ENCODE data around the gene CDK14. TPM values are rescaled to one million over a fixed set of nuclear protein-coding genes. Genes with fewer than 3 reads are reported as not detected.

CDK14 gene
- total RNA-seq, 4 donors from 2014 or later: 3.5 to 5.1 (median 3.9) TPM

GRCh38 chr7:91064052-91064451, 467.9 kb downstream of the CDK14 start:
- Histone ChIP-seq H3K27ac (no peak overlapping the region), H3K4me1 (no peaks in the 10 kb centered on the region), H3K36me3 (no peaks in the 10 kb centered on the region), H3K9me3 (no peaks in the 10 kb centered on the region), H3K4me3 (no peak overlapping the region), H3K27me3 (no peaks in the 10 kb centered on the region)
- DNase-seq (ENCODE audit: low spot score in 2 of 2): no peak
- TF ChIP-seq POLR2AphosphoS5 (IDR thresholded peaks at IDR 0.05) (no peak), POLR2A (IDR thresholded peaks at IDR 0.05) (no peak), CTCF (IDR thresholded peaks at IDR 0.05) (no peak), EP300 (IDR thresholded peaks at IDR 0.05) (no peak)
- 72% methylated on average over 2 of the region's 2 CpGs for WGBS

GRCh38 chr7:91064938-91065337, 468.8 kb downstream of the CDK14 start:
- no peaks in the 10 kb centered on the region for H3K27me3 ChIP-seq
- no peaks in the 10 kb centered on the region for H3K4me1 ChIP-seq
- H3K27ac ChIP-seq: no peak overlapping the region
- no peaks in the 10 kb centered on the region for H3K9me3 ChIP-seq
- no peak overlapping the region for H3K4me3 ChIP-seq
- no peak for DNase-seq (ENCODE audit: low spot score in 2 of 2)
- no peak for TF ChIP-seq POLR2AphosphoS5 (IDR thresholded peaks at IDR 0.05)
- no peak for TF ChIP-seq CTCF (IDR thresholded peaks at IDR 0.05)
- no peak for TF ChIP-seq EP300 (IDR thresholded peaks at IDR 0.05)
- no peak for TF ChIP-seq POLR2A (IDR thresholded peaks at IDR 0.05)
- no peaks in the 10 kb centered on the region for H3K36me3 ChIP-seq
- WGBS: 81% methylated on average over 2 of the region's 2 CpGs

DNA sequence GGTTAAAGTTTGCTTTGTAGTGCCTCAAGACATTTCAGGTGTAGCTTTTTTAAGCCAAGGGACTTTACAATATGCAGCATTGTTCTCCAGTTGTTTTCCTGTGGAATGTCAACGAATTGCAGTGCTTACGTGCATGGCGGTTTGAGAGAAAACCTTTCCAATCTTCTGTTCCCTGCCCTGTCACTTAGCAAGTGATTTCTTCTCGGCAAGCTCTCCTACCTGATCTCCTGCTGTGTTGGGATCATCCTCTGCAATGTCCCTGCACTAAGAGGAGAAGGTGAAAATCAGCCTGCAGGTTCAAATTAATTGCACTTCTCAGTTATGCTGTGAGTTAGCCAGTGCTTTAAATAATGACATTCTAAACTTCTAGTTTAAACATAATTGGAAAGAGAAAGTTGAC, 470.5 kb downstream of the CDK14 start:
- Histone ChIP-seq H3K4me3 (no peak overlapping the region), H3K27me3 (no peaks in the 10 kb centered on the region), H3K9me3 (no peaks in the 10 kb centered on the region), H3K27ac (no peak overlapping the region), H3K36me3 (no peaks in the 10 kb centered on the region), H3K4me1 (no peaks in the 10 kb centered on the region)
- WGBS: 64% methylated on average over 4 of the region's 4 CpGs
- no peak for TF ChIP-seq POLR2A (IDR thresholded peaks at IDR 0.05)
- no peak for TF ChIP-seq CTCF (IDR thresholded peaks at IDR 0.05)
- no peak for TF ChIP-seq POLR2AphosphoS5 (IDR thresholded peaks at IDR 0.05)
- no peak for TF ChIP-seq EP300 (IDR thresholded peaks at IDR 0.05)
- DNase-seq (ENCODE audit: low spot score in 2 of 2): no peak

GRCh38 chr7:91067242-91067641, 471.1 kb downstream of the CDK14 start:
- H3K9me3 ChIP-seq: no peaks in the 10 kb centered on the region
- TF ChIP-seq POLR2AphosphoS5 (IDR thresholded peaks at IDR 0.05): no peak
- no peak for TF ChIP-seq CTCF (IDR thresholded peaks at IDR 0.05)
- no peak for TF ChIP-seq EP300 (IDR thresholded peaks at IDR 0.05)
- no peak for TF ChIP-seq POLR2A (IDR thresholded peaks at IDR 0.05)
- DNase-seq (ENCODE audit: low spot score in 2 of 2): no peak
- no peaks in the 10 kb centered on the region for H3K4me1 ChIP-seq
- H3K27me3 ChIP-seq: no peaks in the 10 kb centered on the region
- H3K36me3 ChIP-seq: no peaks in the 10 kb centered on the region
- H3K27ac ChIP-seq: no peak overlapping the region
- H3K4me3 ChIP-seq: no peak overlapping the region
- 68% methylated on average over 3 of the region's 3 CpGs for WGBS

- no peaks in the 10 kb centered on the region for H3K4me1 ChIP-seq
- no peak overlapping the region for H3K4me3 ChIP-seq
- 77% methylated on average over 5 of the region's 5 CpGs for WGBS
- TF ChIP-seq CTCF (IDR thresholded peaks at IDR 0.05) (no peak), POLR2A (IDR thresholded peaks at IDR 0.05) (no peak), EP300 (IDR thresholded peaks at IDR 0.05) (no peak), POLR2AphosphoS5 (IDR thresholded peaks at IDR 0.05) (no peak)
- no peaks in the 10 kb centered on the region for H3K27me3 ChIP-seq
- no peak overlapping the region for H3K27ac ChIP-seq
- no peaks in the 10 kb centered on the region for H3K36me3 ChIP-seq
- H3K9me3 ChIP-seq: no peaks in the 10 kb centered on the region
- DNase-seq (ENCODE audit: low spot score in 2 of 2): no peak
Observed at GRCh38 chr7:91068136-91068795, 472.1 kb downstream of the CDK14 start.
